G401 (cell line): ENCODE results near the gene PIGB. TPM values are rescaled to one million over a fixed set of nuclear protein-coding genes. Genes with fewer than 3 reads are reported as not detected.
"Not testable (repeated sequence)": the region's sequence is repeated elsewhere in the genome, so short reads cannot be mapped to it uniquely, and the experiment has no call there.

ENCODE experiments used
- DNase-seq: peaks from one replicate; pipeline ENCODE4 v3.0.0-alpha.2; 2015; ENCODE audit warnings: low spot score
- in situ Hi-C: cut with HindIII; loops from 2 replicates; pipeline ENCODE4 v1.10.0; 2016; ENCODE audit warnings: low sequenced_read_pairs, mixed read lengths
- total RNA-seq: library from RNA; depleted of rRNA; stranded (reverse); fragments of >200 nt; shearing (Covaris generic); gene quantifications from 2 replicates; pipeline ENCODE4 v1.2.3, GENCODE V29; 2014; rRNA removed

The PIGB gene
- total RNA-seq, 1 experiment from 2014 or later: 9.0 TPM

- in situ Hi-C loops: no loop called here
- peak; percentile 13 for DNase-seq
Measured at GRCh38 chr15:55360256-55360655, 41.2 kb downstream of the PIGB start.

- DNase-seq: no peak
- in situ Hi-C loops: no loop called here
Measured at GRCh38 chr15:55361048-55361447, 42.0 kb downstream of the PIGB start.

- no peak for DNase-seq
- in situ Hi-C loops: no loop called here
Measured at GRCh38 chr15:55362641-55363040, 43.6 kb downstream of the PIGB start.

- in situ Hi-C loops: no loop called here
- no peak for DNase-seq
Measured at GRCh38 chr15:55366981-55367380, 48.0 kb downstream of the PIGB start.

- no peak for DNase-seq
- in situ Hi-C loops: no loop called here
Measured at GRCh38 chr15:55372701-55373440, 53.8 kb downstream of the PIGB start.

- in situ Hi-C loops: no loop called here
- no peak for DNase-seq
Measured at GRCh38 chr15:55379095-55379494, 60.1 kb downstream of the PIGB start.

GRCh38 chr15:55381595-55381994 lies 62.6 kb downstream of the PIGB start:
- no peak for DNase-seq
- in situ Hi-C loops: no loop called here

GRCh38 chr15:55383687-55384086 lies 64.7 kb downstream of the PIGB start:
- no peak for DNase-seq
- in situ Hi-C loops: no loop called here

GRCh38 chr15:55387027-55387426 lies 68.0 kb downstream of the PIGB start:
- in situ Hi-C loops: no loop called here
- no peak for DNase-seq

GRCh38 chr15:55389264-55389607 lies 70.2 kb downstream of the PIGB start:
- DNase-seq: no peak
- in situ Hi-C loops: no loop called here

- no peak for DNase-seq
- in situ Hi-C loops: no loop called here
Measured at GRCh38 chr15:55394694-55395093, 75.7 kb downstream of the PIGB start.

- DNase-seq: no peak
- in situ Hi-C loops: no loop called here
Measured at GRCh38 chr15:55398243-55398642, 79.2 kb downstream of the PIGB start.

GRCh38 chr15:55400050-55400449 lies 81.0 kb downstream of the PIGB start:
- DNase-seq, in situ Hi-C loops: not testable (repeated sequence)

- in situ Hi-C loops: no loop called here
- no peak for DNase-seq
Measured at GRCh38 chr15:55401786-55402246, 82.8 kb downstream of the PIGB start.

- in situ Hi-C loops: no loop called here
- no peak for DNase-seq
Measured at GRCh38 chr15:55402707-55403106, 83.7 kb downstream of the PIGB start.

- in situ Hi-C loops: no loop called here
- DNase-seq: no peak
Measured at GRCh38 chr15:55403531-55403930, 84.5 kb downstream of the PIGB start.

Other genes with a start within 250 kb of the PIGB start
- 136 and 152 TPM in 2 replicates for gene RSL24D1, start 122.3 kb upstream of the PIGB start, total RNA-seq
- gene RAB27A, start 29.4 kb upstream of the PIGB start, total RNA-seq: 5.2 and 7.3 TPM in 2 replicates
- 13.5 and 14.9 TPM in 2 replicates for gene PIGBOS1, start 99 bp upstream of the PIGB start, total RNA-seq
- 16.5 and 22.3 TPM in 2 replicates for gene CCPG1, start 89.1 kb downstream of the PIGB start, total RNA-seq
- gene PIERCE2, start 89.3 kb downstream of the PIGB start, total RNA-seq: 5.8 and 10.9 TPM in 2 replicates
- gene DNAAF4, start 189.0 kb downstream of the PIGB start, total RNA-seq: 3.6 and 6.6 TPM in 2 replicates